Subcutaneous abdominal adipose tissue (tissue), 5 donors: ENCODE data around the gene HNRNPH2.
A peak's percentile ranks its signal among the peaks of the same experiment; 100 is the strongest.

Experiments
- H3K27ac ChIP-seq: one replicate; pipeline ENCODE4 v1.7.0; 2013; ENCODE audit warnings: low read depth, mild to moderate bottlenecking, inconsistent platforms, low read length, moderate library complexity
- H3K27me3 ChIP-seq, 5 donors: one replicate each; pipeline ENCODE4 v1.7.0; 2013; ENCODE audit warnings: low read length in 5 of 5, inconsistent platforms in 1 of 5; ENCODE audit not compliant: control insufficient read depth in 5 of 5, insufficient read depth in 4 of 5
- H3K36me3 ChIP-seq, 5 donors: one replicate each; pipeline ENCODE4 v1.7.0; 2013; ENCODE audit warnings: low read length in 5 of 5; ENCODE audit not compliant: control insufficient read depth in 5 of 5, insufficient read depth in 5 of 5
- H3K4me1 ChIP-seq, 5 donors: one replicate each; pipeline ENCODE4 v1.7.0; 2013; ENCODE audit warnings: low read length in 5 of 5, mild to moderate bottlenecking in 3 of 5, moderate library complexity in 1 of 5; ENCODE audit not compliant: control insufficient read depth in 5 of 5, insufficient read depth in 5 of 5
- H3K4me3 ChIP-seq, 5 donors: one replicate each; pipeline ENCODE4 v1.7.0; 2013; ENCODE audit warnings: low read length in 5 of 5, low read depth in 1 of 5
- H3K9ac ChIP-seq, 5 donors: one replicate each; pipeline ENCODE4 v1.7.0; 2013; ENCODE audit warnings: low read length in 5 of 5, mild to moderate bottlenecking in 4 of 5, moderate library complexity in 3 of 5
- H3K9me3 ChIP-seq, 5 donors: one replicate each; pipeline ENCODE4 v1.7.0; 2013; ENCODE audit warnings: low read length in 5 of 5; ENCODE audit not compliant: control insufficient read depth in 5 of 5
- donor health status: healthy.
- donor health status: healthy.
- donor health status: healthy.
- donor health status: healthy.
- donor health status: healthy.

HNRNPH2 gene

GRCh38 chrX:101411984-101412383 lies 4.0 kb downstream of the HNRNPH2 start:
- Histone ChIP-seq H3K36me3 (peaks cover 0 to 13% (median 8%) of the 10 kb centered on the region in 5 donors), H3K9me3 (peaks cover 0 to 3% (median 0%) of the 10 kb centered on the region in 5 donors), H3K9ac (no peak overlapping the region), H3K4me1 (peaks cover 3 to 30% (median 20%) of the 10 kb centered on the region in 5 donors), H3K27ac (no peak overlapping the region), H3K4me3 (no peak overlapping the region), H3K27me3 (peaks cover 0 to 5% (median 3%) of the 10 kb centered on the region in 5 donors)

GRCh38 chrX:101415180-101416145 lies 7.4 kb downstream of the HNRNPH2 start:
- peaks cover 0 to 22% (median 9%) of the 10 kb centered on the region in 5 donors for H3K4me1 ChIP-seq
- H3K27ac ChIP-seq = peak overlapping the region; percentile 85
- H3K27me3 ChIP-seq = peaks cover 0 to 9% (median 0%) of the 10 kb centered on the region in 5 donors
- peak overlapping the region in 1 of 5 donors; percentile 65 for H3K9ac ChIP-seq
- H3K36me3 ChIP-seq = peaks cover 0 to 15% (median 10%) of the 10 kb centered on the region in 5 donors
- peak overlapping the region in 1 of 5 donors; percentile 29 for H3K4me3 ChIP-seq
- no peaks in the 10 kb centered on the region for H3K9me3 ChIP-seq

GRCh38 chrX:101416691-101417090 lies 8.7 kb downstream of the HNRNPH2 start:
- H3K27me3 ChIP-seq = peaks cover 0 to 11% (median 0%) of the 10 kb centered on the region in 5 donors
- peaks cover 0 to 18% (median 8%) of the 10 kb centered on the region in 5 donors for H3K4me1 ChIP-seq
- no peak overlapping the region for H3K27ac ChIP-seq
- no peaks in the 10 kb centered on the region for H3K9me3 ChIP-seq
- H3K9ac ChIP-seq = no peak overlapping the region
- peaks cover 0 to 18% (median 12%) of the 10 kb centered on the region in 5 donors for H3K36me3 ChIP-seq
- no peak overlapping the region for H3K4me3 ChIP-seq

GRCh38 chrX:101417190-101417589 lies 9.2 kb downstream of the HNRNPH2 start:
- Histone ChIP-seq H3K4me1 (peaks cover 0 to 18% (median 7%) of the 10 kb centered on the region in 5 donors), H3K27ac (peak overlapping the region; percentile 93), H3K36me3 (peaks cover 0 to 15% (median 10%) of the 10 kb centered on the region in 5 donors), H3K9ac (peak overlapping the region in 1 of 5 donors; percentile 91), H3K4me3 (peak overlapping the region in 1 of 5 donors; percentile 70), H3K27me3 (peaks cover 0 to 11% (median 0%) of the 10 kb centered on the region in 5 donors), H3K9me3 (no peaks in the 10 kb centered on the region)

- peak overlapping the region; percentile 93 for H3K27ac ChIP-seq
- peaks cover 0 to 18% (median 7%) of the 10 kb centered on the region in 5 donors for H3K4me1 ChIP-seq
- no peaks in the 10 kb centered on the region for H3K9me3 ChIP-seq
- H3K9ac ChIP-seq = peak overlapping the region; percentile 63 to 93 (median 88)
- peak overlapping the region; percentile 56 to 77 (median 70) for H3K4me3 ChIP-seq
- peaks cover 0 to 6% (median 2%) of the 10 kb centered on the region in 5 donors for H3K36me3 ChIP-seq
- peaks cover 0 to 9% (median 0%) of the 10 kb centered on the region in 5 donors for H3K27me3 ChIP-seq
Observed at GRCh38 chrX:101417981-101418841, 10.2 kb downstream of the HNRNPH2 start.

- Histone ChIP-seq H3K36me3 (peaks cover 0 to 7% (median 2%) of the 10 kb centered on the region in 5 donors), H3K4me1 (peaks cover 0 to 18% (median 7%) of the 10 kb centered on the region in 5 donors), H3K4me3 (no peak overlapping the region), H3K27me3 (peaks cover 0 to 9% (median 0%) of the 10 kb centered on the region in 5 donors), H3K9me3 (no peaks in the 10 kb centered on the region), H3K27ac (peak overlapping the region; percentile 93), H3K9ac (no peak overlapping the region)
Observed at GRCh38 chrX:101419489-101419888, 11.5 kb downstream of the HNRNPH2 start.

GRCh38 chrX:101427954-101428353 lies 19.9 kb downstream of the HNRNPH2 start:
- Histone ChIP-seq H3K27ac (no peak overlapping the region), H3K36me3 (peaks cover 3 to 29% (median 12%) of the 10 kb centered on the region in 5 donors), H3K4me1 (no peaks in the 10 kb centered on the region), H3K9ac (no peak overlapping the region), H3K9me3 (peaks cover 5 to 12% (median 6%) of the 10 kb centered on the region in 5 donors), H3K4me3 (no peak overlapping the region), H3K27me3 (no peaks in the 10 kb centered on the region)

GRCh38 chrX:101429934-101430333 lies 21.9 kb downstream of the HNRNPH2 start:
- Histone ChIP-seq H3K27me3 (no peaks in the 10 kb centered on the region), H3K9me3 (peaks cover 5 to 12% (median 6%) of the 10 kb centered on the region in 5 donors), H3K27ac (no peak overlapping the region), H3K9ac (no peak overlapping the region), H3K4me1 (no peaks in the 10 kb centered on the region), H3K36me3 (peaks cover 3 to 29% (median 10%) of the 10 kb centered on the region in 5 donors), H3K4me3 (no peak overlapping the region)

- no peaks in the 10 kb centered on the region for H3K4me1 ChIP-seq
- no peak overlapping the region for H3K4me3 ChIP-seq
- peaks cover 3 to 29% (median 8%) of the 10 kb centered on the region in 5 donors for H3K36me3 ChIP-seq
- peaks cover 5 to 12% (median 6%) of the 10 kb centered on the region in 5 donors for H3K9me3 ChIP-seq
- H3K9ac ChIP-seq = no peak overlapping the region
- no peaks in the 10 kb centered on the region for H3K27me3 ChIP-seq
- H3K27ac ChIP-seq = no peak overlapping the region
Observed at GRCh38 chrX:101430457-101431078, 22.5 kb downstream of the HNRNPH2 start.
